Panc1 (cell line): ENCODE results near the gene PITRM1. TPM values are rescaled to one million over a fixed set of nuclear protein-coding genes. Genes with fewer than 3 reads are reported as not detected.

Experiments
- ATAC-seq: fragments of 200-7000 bp; cut with Tn5 transposase; 2 replicates; pipeline ENCODE4 v1.9.1; 2020; ENCODE audit warnings: mild to moderate bottlenecking, moderate library complexity
- BruUV-seq: library from RNA; stranded (reverse); fragments of 400-500 nt; replicated peaks from 2 replicates; lab custom pipeline; 2021; lab: Mats Ljungman, UMichigan
- CTCF ChIA-PET: fragments of 300-600 bp; sonication (Branson Sonifier 250); formaldehyde crosslinking; loops from one replicate; lab custom pipeline; 2022; ENCODE audit warnings: antibody characterized with exemption; lab: Charles Lee
- POLR2A ChIA-PET: fragments of 300-600 bp; sonication (Branson Sonifier 250); formaldehyde crosslinking; loops from one replicate; lab custom pipeline; 2022; ENCODE audit warnings: antibody characterized with exemption; lab: Charles Lee
- DNase-seq: peaks from one replicate; pipeline ENCODE4 v3.0.0-alpha.2; 2010; ENCODE audit warnings: low read depth, low spot score
- H3K27ac ChIP-seq: 2 replicates; pipeline ENCODE4 v1.5.1; 2011; ENCODE audit warnings: mild to moderate bottlenecking, low read length, inconsistent platforms
- H3K27me3 ChIP-seq: fragments of 200-500 bp; sonication (Bioruptor generic); 2 replicates; pipeline ENCODE4 v1.6.0; 2014; ENCODE audit warnings: low read length, inconsistent platforms; ENCODE audit not compliant: control insufficient read depth, insufficient read depth
- H3K36me3 ChIP-seq: fragments of 200-500 bp; sonication (Bioruptor generic); 2 replicates; pipeline ENCODE4 v1.5.1; 2014; ENCODE audit warnings: inconsistent platforms, mild to moderate bottlenecking, low read length, moderate library complexity; ENCODE audit not compliant: control insufficient read depth, insufficient read depth
- H3K4me1 ChIP-seq: 2 replicates; pipeline ENCODE4 v1.5.1; 2011; ENCODE audit warnings: inconsistent platforms, mild to moderate bottlenecking, low read length, moderate library complexity; ENCODE audit not compliant: control insufficient read depth, insufficient read depth
- H3K4me3 ChIP-seq, 2 experiments: 2 replicates each; pipeline ENCODE4 v1.5.1; 2011 to 2012; ENCODE audit warnings: low read depth in 2 of 2, low read length in 2 of 2, mild to moderate bottlenecking in 2 of 2, inconsistent platforms in 1 of 2, moderate library complexity in 1 of 2
- H3K9me3 ChIP-seq: fragments of 200-500 bp; sonication (Bioruptor generic); 2 replicates; pipeline ENCODE4 v1.5.1; 2014; ENCODE audit warnings: low read depth, mild to moderate bottlenecking, inconsistent platforms, low read length, moderate library complexity; ENCODE audit not compliant: control insufficient read depth, insufficient read depth
- POLR2AphosphoS5 ChIP-seq: IDR thresholded peaks from 2 replicates; pipeline ENCODE4 v1.6.1; 2012; ENCODE audit warnings: mild to moderate bottlenecking, low read depth, low read length, moderate library complexity
- SIN3A ChIP-seq: IDR thresholded peaks from 2 replicates; pipeline ENCODE4 v1.6.1; 2012; ENCODE audit warnings: low read depth, mild to moderate bottlenecking, low read length, moderate library complexity, borderline replicate concordance; ENCODE audit not compliant: insufficient read depth
- TCF7L2 ChIP-seq: IDR thresholded peaks from 2 replicates; pipeline ENCODE4 v1.6.1; 2011; ENCODE audit warnings: mild to moderate bottlenecking, low read depth, low read length, inconsistent platforms
- in situ Hi-C: cut with HindIII; loops from 2 replicates; pipeline ENCODE4 v1.10.0; 2016; ENCODE audit warnings: low sequenced_read_pairs, low pct_unique_long_range_greater_than_20kb
- intact Hi-C: fragments of 100-400 bp; cut with micrococcal nuclease; formaldehyde crosslinking; loops from one replicate; pipeline ENCODE4 v1.10.0; 2022; ENCODE audit not compliant: unreplicated experiment
- total RNA-seq: library from RNA; stranded (reverse); gene quantifications from one replicate; pipeline ENCODE4 v1.2.1, GENCODE V29; 2021; ENCODE audit not compliant: unreplicated experiment
- TF ChIP-seq, protein P1 (sequence below): fragments of 450-650 bp; IDR thresholded peaks from 2 replicates; pipeline ENCODE4 v1.5.1; 2017; ENCODE audit warnings: mild to moderate bottlenecking
- TF ChIP-seq, protein P2 (sequence below), 2 experiments: IDR thresholded peaks; 2 replicates each; pipeline ENCODE4 v1.6.1; 2011 to 2012; ENCODE audit warnings: low read depth in 2 of 2, control low read depth in 1 of 2, low read length in 1 of 2, mild to moderate bottlenecking in 1 of 2, moderate library complexity in 1 of 2; ENCODE audit not compliant: insufficient read depth in 1 of 2

The PITRM1 gene
- total RNA-seq, 1 experiment from 2014 or later: 63.5 TPM

DNA sequence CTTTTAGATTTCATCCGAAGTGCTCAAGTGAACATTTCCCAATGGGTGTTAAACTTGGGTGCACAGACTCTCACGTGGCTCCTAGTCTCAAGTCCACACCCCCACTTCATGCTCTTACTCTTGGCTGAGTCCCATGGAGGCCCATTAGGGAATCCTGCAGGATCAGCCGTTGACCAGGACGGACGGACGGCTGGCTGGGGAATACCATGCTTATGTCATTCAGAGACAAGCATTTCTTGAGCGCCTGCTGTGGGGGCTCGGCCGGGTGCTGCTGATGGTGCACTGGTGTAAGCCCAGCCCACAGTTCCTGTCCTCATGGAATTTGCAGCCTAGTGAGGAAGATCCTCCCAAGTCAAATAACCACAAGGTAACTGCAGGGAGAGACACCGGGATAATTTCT, 44.7 kb downstream of the PITRM1 start:
- H3K9me3 ChIP-seq: no peaks in the 10 kb centered on the region
- no peak for ATAC-seq
- no peaks in the 10 kb centered on the region for H3K4me1 ChIP-seq
- ChIA-PET POLR2A (no interaction called here), CTCF (no interaction called here)
- DNase-seq: no peak
- intact Hi-C loops (no loop called here), in situ Hi-C loops (no loop called here)
- no peak for TF ChIP-seq SIN3A
- TF ChIP-seq POLR2AphosphoS5: no peak
- TF ChIP-seq TCF7L2: no peak
- TF ChIP-seq, protein P1, sequence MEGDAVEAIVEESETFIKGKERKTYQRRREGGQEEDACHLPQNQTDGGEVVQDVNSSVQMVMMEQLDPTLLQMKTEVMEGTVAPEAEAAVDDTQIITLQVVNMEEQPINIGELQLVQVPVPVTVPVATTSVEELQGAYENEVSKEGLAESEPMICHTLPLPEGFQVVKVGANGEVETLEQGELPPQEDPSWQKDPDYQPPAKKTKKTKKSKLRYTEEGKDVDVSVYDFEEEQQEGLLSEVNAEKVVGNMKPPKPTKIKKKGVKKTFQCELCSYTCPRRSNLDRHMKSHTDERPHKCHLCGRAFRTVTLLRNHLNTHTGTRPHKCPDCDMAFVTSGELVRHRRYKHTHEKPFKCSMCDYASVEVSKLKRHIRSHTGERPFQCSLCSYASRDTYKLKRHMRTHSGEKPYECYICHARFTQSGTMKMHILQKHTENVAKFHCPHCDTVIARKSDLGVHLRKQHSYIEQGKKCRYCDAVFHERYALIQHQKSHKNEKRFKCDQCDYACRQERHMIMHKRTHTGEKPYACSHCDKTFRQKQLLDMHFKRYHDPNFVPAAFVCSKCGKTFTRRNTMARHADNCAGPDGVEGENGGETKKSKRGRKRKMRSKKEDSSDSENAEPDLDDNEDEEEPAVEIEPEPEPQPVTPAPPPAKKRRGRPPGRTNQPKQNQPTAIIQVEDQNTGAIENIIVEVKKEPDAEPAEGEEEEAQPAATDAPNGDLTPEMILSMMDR: no peak
- TF ChIP-seq, protein P2, sequence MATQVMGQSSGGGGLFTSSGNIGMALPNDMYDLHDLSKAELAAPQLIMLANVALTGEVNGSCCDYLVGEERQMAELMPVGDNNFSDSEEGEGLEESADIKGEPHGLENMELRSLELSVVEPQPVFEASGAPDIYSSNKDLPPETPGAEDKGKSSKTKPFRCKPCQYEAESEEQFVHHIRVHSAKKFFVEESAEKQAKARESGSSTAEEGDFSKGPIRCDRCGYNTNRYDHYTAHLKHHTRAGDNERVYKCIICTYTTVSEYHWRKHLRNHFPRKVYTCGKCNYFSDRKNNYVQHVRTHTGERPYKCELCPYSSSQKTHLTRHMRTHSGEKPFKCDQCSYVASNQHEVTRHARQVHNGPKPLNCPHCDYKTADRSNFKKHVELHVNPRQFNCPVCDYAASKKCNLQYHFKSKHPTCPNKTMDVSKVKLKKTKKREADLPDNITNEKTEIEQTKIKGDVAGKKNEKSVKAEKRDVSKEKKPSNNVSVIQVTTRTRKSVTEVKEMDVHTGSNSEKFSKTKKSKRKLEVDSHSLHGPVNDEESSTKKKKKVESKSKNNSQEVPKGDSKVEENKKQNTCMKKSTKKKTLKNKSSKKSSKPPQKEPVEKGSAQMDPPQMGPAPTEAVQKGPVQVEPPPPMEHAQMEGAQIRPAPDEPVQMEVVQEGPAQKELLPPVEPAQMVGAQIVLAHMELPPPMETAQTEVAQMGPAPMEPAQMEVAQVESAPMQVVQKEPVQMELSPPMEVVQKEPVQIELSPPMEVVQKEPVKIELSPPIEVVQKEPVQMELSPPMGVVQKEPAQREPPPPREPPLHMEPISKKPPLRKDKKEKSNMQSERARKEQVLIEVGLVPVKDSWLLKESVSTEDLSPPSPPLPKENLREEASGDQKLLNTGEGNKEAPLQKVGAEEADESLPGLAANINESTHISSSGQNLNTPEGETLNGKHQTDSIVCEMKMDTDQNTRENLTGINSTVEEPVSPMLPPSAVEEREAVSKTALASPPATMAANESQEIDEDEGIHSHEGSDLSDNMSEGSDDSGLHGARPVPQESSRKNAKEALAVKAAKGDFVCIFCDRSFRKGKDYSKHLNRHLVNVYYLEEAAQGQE (IDR thresholded peaks at IDR 0.05; ENCODE audit: insufficient read depth in 1 of 2, low read depth in 2 of 2, low read length in 1 of 2): no peak
- H3K36me3 ChIP-seq: no peaks in the 10 kb centered on the region; the same call in 1 of the 2 replicates
- no peak overlapping the region for H3K4me3 ChIP-seq
- no peaks in the 10 kb centered on the region for H3K27me3 ChIP-seq
- BruUV-seq: no TSS peak
- H3K27ac ChIP-seq: no peak overlapping the region

DNA sequence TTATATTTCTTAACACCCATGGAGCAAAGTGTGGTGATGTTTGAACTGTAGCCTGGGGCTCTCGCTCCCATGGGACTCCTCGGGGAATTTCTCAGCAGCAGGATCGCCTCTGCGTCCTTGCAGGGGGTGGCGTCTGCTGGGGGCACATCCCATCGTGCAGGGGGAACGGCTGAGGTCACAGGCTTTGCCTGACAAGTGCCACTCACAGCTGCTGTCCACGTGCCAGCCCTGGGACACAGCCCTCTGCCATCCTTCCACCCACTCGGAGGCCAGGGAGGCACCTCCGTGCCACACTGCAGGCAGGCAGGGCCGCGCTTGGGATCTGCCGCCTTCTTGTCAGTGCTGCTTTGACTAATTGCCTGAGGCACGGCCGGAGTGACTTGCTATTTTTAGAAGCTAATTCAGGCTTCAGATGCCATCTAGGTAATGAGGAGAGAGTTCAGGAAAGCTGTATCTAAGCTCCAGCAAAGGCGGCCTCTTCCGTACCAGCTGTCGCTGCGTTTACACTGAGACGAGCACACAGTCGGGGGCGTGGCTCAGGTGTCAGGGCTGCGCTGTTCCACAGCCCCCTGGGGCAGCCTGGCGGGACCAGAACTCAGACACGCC, 45.7 kb downstream of the PITRM1 start:
- no TSS peak for BruUV-seq
- in situ Hi-C loops: no loop called here
- CTCF ChIA-PET: no interaction called here
- no peak for DNase-seq
- intact Hi-C loops: no loop called here
- no peaks in the 10 kb centered on the region for H3K9me3 ChIP-seq
- no peak for ATAC-seq
- no peaks in the 10 kb centered on the region for H3K27me3 ChIP-seq
- H3K27ac ChIP-seq: no peak overlapping the region
- POLR2A ChIA-PET: no interaction called here
- TF ChIP-seq, protein P1: no peak
- TF ChIP-seq POLR2AphosphoS5: no peak
- TF ChIP-seq, protein P2 (IDR thresholded peaks at IDR 0.05; ENCODE audit: insufficient read depth in 1 of 2, low read depth in 2 of 2, low read length in 1 of 2): no peak
- TF ChIP-seq TCF7L2: no peak
- no peak for TF ChIP-seq SIN3A
- H3K36me3 ChIP-seq: peaks cover 3% of the 10 kb centered on the region; the same call in 1 of the 2 replicates
- H3K4me1 ChIP-seq: no peaks in the 10 kb centered on the region
- H3K4me3 ChIP-seq: no peak overlapping the region
